Natural killer cell (primary cell): Measurements from ENCODE around the gene ZNF501. TPM values are rescaled to one million over a fixed set of nuclear protein-coding genes. Genes with fewer than 3 reads are reported as not detected.

Source experiments
- ATAC-seq, 3 donors: fragments of 150-1000 bp in 2 of 3; fragments of 200-7000 bp in 1 of 3; cut with Tn5 transposase; 1 replicate in 1 of 3; 2 replicates in 2 of 3; pipeline ENCODE4 v1.10.0; 2021; ENCODE audit warnings: mild to moderate bottlenecking in 2 of 3, moderate library complexity in 2 of 3
- DNase-seq, 2 donors: peaks; one replicate each; pipeline versions ENCODE4 v3.0.0 to v3.0.0-alpha.2; 2013 to 2021; ENCODE audit warnings: mixed read lengths in 1 of 2
- H3K27ac ChIP-seq: one replicate; pipeline ENCODE4 v1.5.1; 2013; ENCODE audit warnings: mild to moderate bottlenecking, low read length
- H3K27me3 ChIP-seq: one replicate; pipeline ENCODE4 v1.6.1; 2013; ENCODE audit warnings: low read length; ENCODE audit not compliant: control insufficient read depth, insufficient read depth
- H3K36me3 ChIP-seq: one replicate; pipeline ENCODE4 v1.6.1; 2013; ENCODE audit warnings: low read length; ENCODE audit not compliant: control insufficient read depth, insufficient read depth
- H3K4me1 ChIP-seq: one replicate; pipeline ENCODE4 v1.6.1; 2013; ENCODE audit warnings: low read length; ENCODE audit not compliant: control insufficient read depth, insufficient read depth
- H3K4me3 ChIP-seq: one replicate; pipeline ENCODE4 v1.5.1; 2013; ENCODE audit warnings: low read length
- H3K9me3 ChIP-seq: one replicate; pipeline ENCODE4 v1.6.1; 2013; ENCODE audit warnings: low read length; ENCODE audit not compliant: control insufficient read depth, insufficient read depth
- H3K27ac Mint-ChIP-seq, 2 donors: one replicate each; pipeline ENCODE4 v1.8.0; 2022; ENCODE audit warnings: mild to moderate bottlenecking in 2 of 2, mixed read lengths in 2 of 2, moderate library complexity in 1 of 2
- H3K27me3 Mint-ChIP-seq, 2 donors: one replicate each; pipeline ENCODE4 v1.8.0; 2022; ENCODE audit warnings: low read depth in 2 of 2, mixed read lengths in 2 of 2
- H3K36me3 Mint-ChIP-seq: one replicate; pipeline ENCODE4 v1.8.0; 2022; ENCODE audit warnings: mixed read lengths
- H3K4me1 Mint-ChIP-seq, 2 donors: one replicate each; pipeline ENCODE4 v1.8.0; 2022; ENCODE audit warnings: mixed read lengths in 2 of 2
- H3K4me3 Mint-ChIP-seq: one replicate; pipeline ENCODE4 v1.8.0; 2022; ENCODE audit warnings: mild to moderate bottlenecking, moderate library complexity, mixed read lengths
- H3K9me3 Mint-ChIP-seq, 2 donors: one replicate each; pipeline ENCODE4 v1.8.0; 2022; ENCODE audit warnings: mixed read lengths in 2 of 2
- CTCF ChIP-seq: fragments of 200-600 bp; IDR thresholded peaks from one replicate; pipeline ENCODE4 v1.8.0; 2022; ENCODE audit warnings: antibody characterized with exemption
- WGBS: methylation state at CpG from one replicate; pipeline ENCODE4 v1.1.7; 2013; ENCODE audit warnings: missing lambda C conversion rate; ENCODE audit not compliant: insufficient coverage; 5-methylcytosine and 5-hydroxymethylcytosine counted together
- intact Hi-C: fragments of 100-400 bp; cut with micrococcal nuclease; formaldehyde crosslinking; loops from one replicate; pipeline ENCODE4 v1.14.2; 2022
- total RNA-seq, 4 donors: library from RNA; stranded (reverse); fragments of 120-200 nt in 1 of 4; gene quantifications; one replicate each; pipeline versions ENCODE4 v1.2.3 to v1.2.4, GENCODE V29; 2013 to 2022

The ZNF501 gene
- total RNA-seq, 3 donors from 2014 or later (not counting 1 experiment from before 2014, with no cell fraction given), result 0.40 to 2.2 (median 1.7) TPM

DNA sequence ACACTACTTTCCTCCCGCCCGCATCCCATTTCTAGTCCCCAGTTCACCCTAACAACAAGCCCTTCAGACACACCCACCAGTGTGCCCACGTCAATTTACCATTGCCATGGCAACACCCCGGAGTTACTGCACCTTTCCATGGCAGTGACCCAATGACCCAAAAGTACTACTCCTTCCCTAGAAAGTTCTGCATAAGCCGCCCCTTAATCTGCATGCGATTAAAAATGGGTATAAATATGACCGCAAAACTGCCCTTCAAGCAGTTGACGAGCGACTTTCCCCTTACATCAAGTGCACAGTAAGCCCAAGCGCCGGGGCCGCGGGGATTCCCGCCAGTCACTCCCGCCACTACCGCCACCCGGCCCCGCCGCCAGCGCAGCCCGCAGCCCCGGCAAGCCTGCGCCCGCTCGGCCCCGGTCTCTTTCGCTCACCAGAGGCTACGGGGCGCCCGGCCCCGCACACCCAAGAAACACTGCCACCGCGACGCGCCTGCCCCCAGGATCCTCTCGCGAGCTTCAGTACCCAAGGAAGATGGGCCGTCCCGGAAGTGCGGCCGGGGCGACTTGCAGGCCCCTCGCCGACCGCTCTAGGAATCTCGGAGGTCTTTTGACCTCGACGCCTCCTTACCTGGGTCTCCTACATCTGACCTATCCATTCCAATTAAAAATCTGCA is 44.2 kb upstream of the ZNF501 start:
- no peak for TF ChIP-seq CTCF
- DNase-seq, result peak; percentile 61 to 68
- Histone ChIP-seq H3K27me3 (no peaks in the 10 kb centered on the region), H3K9me3 (peaks cover 10% of the 10 kb centered on the region), H3K4me3 (peak overlapping the region; percentile 41), H3K27ac (peak overlapping the region; percentile 5), H3K36me3 (no peaks in the 10 kb centered on the region), H3K4me1 (peaks cover 9% of the 10 kb centered on the region)
- peak overlapping the region; percentile 76 to 86 for H3K27ac Mint-ChIP-seq
- H3K36me3 Mint-ChIP-seq, result peaks cover 23% of the 10 kb centered on the region
- peak overlapping the region; percentile 85 for H3K4me3 Mint-ChIP-seq
- H3K4me1 Mint-ChIP-seq, result peaks cover 18 to 21% of the 10 kb centered on the region in 2 donors
- intact Hi-C loops, result loop anchor here (1.0 kb wide), 2 partner anchors 37 to 76 kb away; partner anchors contain the start of genes KIAA1143, KIF15 and ZNF35
- peaks cover 5 to 6% of the 10 kb centered on the region in 2 donors for H3K9me3 Mint-ChIP-seq
- ATAC-seq, result peak; percentile 75 to 91 (median 83)
- peaks cover 16 to 25% of the 10 kb centered on the region in 2 donors for H3K27me3 Mint-ChIP-seq
- 3% methylated on average over 46 of the region's 48 CpGs for WGBS

- H3K4me3 Mint-ChIP-seq, result no peak overlapping the region
- no peaks in the 10 kb centered on the region for H3K36me3 ChIP-seq
- no peak overlapping the region for H3K27ac ChIP-seq
- H3K27me3 Mint-ChIP-seq, result peaks cover 32 to 44% of the 10 kb centered on the region in 2 donors
- TF ChIP-seq CTCF, result no peak
- no peak for ATAC-seq
- WGBS, result no CpG with 5 or more reads among the region's 1 CpG
- no peaks in the 10 kb centered on the region for H3K27me3 ChIP-seq
- peaks cover 18 to 21% of the 10 kb centered on the region in 2 donors for H3K4me1 Mint-ChIP-seq
- DNase-seq, result no peak
- peaks cover 9% of the 10 kb centered on the region for H3K4me1 ChIP-seq
- H3K9me3 Mint-ChIP-seq, result peaks cover 3 to 4% of the 10 kb centered on the region in 2 donors
- H3K4me3 ChIP-seq, result no peak overlapping the region
- H3K9me3 ChIP-seq, result peaks cover 3% of the 10 kb centered on the region
- no peak overlapping the region for H3K27ac Mint-ChIP-seq
- intact Hi-C loops, result no loop called here
- peaks cover 14% of the 10 kb centered on the region for H3K36me3 Mint-ChIP-seq
Observed at GRCh38 chr3:44687898-44688297, 41.5 kb upstream of the ZNF501 start.

DNA sequence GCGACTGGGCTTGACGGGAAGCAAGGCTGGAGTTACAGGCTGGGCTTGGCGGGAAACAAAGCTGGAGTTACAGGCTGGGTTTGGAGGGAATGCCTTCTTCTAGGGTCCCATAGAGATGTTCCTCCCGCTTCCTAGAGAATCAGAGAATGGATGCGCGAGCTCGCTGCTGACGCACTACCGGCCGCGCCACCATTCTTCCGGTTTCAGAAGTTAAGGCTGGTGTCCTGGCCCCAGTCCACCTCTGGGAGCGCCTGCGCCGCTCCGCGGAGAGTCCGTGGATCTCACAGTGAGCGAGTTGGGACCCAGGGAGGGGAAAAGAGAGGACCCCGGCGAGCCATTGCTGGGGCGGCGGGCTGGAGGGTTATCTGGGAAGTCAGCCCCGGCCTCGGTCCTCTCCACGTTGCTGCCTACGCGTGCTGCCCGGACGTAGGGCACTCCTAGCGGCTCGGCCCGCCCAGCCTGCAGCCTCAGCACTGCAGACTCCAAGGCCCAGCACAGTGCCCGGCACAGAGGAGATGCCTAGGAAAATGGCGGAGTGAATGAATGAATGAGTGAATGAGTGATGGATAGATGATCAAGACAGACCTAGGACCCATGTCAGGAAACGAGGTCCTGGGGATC is 16.9 kb upstream of the ZNF501 start, which contains the start of gene ZNF502:
Gene ZNF502, plus strand, starts transcription at position 206 of the 621 bp plus-strand sequence. CDS start 7,602 bp downstream, outside the sequence.
- intact Hi-C loops, result loop anchor here (1.0 to 5.0 kb wide), 2 partner anchors 17 to 50 kb away; partner anchors contain the start of genes KIAA1143, KIF15 and ZNF501
- Mint-ChIP-seq H3K27ac (peak within 1 kb of the TSS; percentile 96), H3K27me3 (peaks cover 9 to 29% of the 10 kb centered on the region in 2 donors), H3K36me3 (peaks cover 17% of the 10 kb centered on the region), H3K4me1 (peaks cover 14 to 17% of the 10 kb centered on the region in 2 donors), H3K9me3 (peaks cover 2 to 5% of the 10 kb centered on the region in 2 donors), H3K4me3 (peak within 1 kb of the TSS; percentile 100)
- Histone ChIP-seq H3K27me3 (peaks cover 4% of the 10 kb centered on the region), H3K36me3 (no peaks in the 10 kb centered on the region), H3K27ac (peak within 1 kb of the TSS; percentile 62), H3K4me1 (peaks cover 11% of the 10 kb centered on the region), H3K9me3 (peaks cover 12% of the 10 kb centered on the region), H3K4me3 (peak within 1 kb of the TSS; percentile 82)
- peak; percentile 86 to 98 (median 96) for ATAC-seq
- peak; percentile 66 to 77 for DNase-seq
- 5% methylated on average over 36 of the region's 36 CpGs for WGBS
- TF ChIP-seq CTCF, result peak; percentile 25
